ENCODE measurements around the gene PDE8A. TPM values are rescaled to one million over a fixed set of nuclear protein-coding genes. Genes with fewer than 3 reads are reported as not detected.

Gene PDE8A
- total and polyA plus RNA-seq, 2 of the 4 experiments (the other 2 are of a cell fraction), result 32.4 to 35.9 TPM

DNA sequence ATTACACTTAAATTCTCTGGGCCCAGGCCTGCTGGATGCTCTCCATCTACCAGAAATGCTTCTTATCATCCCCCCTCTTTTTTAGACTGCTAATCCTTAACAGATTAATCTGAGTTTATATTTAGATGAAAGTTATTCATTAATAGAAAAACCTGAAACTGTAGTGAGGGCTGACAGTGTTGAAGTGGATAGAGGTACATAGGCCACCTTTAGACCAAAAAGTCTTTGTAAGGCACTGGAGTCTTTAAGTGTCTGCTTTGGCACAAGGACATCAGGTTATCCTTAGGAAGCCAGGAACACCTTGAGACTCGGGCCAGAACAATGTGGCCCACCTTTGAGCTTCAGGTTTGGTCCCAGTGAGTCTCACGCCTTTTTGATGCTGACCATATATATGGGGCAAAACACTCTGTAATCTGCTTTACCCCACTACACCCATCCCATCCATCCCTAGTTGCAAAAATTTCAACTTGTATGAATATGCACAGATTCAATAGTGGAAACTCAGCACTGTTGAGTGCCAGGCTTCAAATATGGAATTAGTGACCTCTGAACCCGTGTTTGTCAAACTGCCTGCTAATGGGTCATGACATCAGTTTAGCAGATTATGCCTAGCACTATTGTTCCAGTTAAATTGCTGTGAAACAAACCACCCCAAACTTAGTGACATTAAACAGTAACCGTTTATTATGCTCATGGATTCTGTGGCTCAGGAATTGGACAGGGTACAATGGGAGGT is 44.0 kb downstream of the PDE8A start (continued):
- TF ChIP-seq, protein P1, sequence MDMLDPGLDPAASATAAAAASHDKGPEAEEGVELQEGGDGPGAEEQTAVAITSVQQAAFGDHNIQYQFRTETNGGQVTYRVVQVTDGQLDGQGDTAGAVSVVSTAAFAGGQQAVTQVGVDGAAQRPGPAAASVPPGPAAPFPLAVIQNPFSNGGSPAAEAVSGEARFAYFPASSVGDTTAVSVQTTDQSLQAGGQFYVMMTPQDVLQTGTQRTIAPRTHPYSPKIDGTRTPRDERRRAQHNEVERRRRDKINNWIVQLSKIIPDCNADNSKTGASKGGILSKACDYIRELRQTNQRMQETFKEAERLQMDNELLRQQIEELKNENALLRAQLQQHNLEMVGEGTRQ (IDR thresholded peaks at IDR 0.05; ENCODE audit: low read depth, low read length), result no peak
- TF ChIP-seq NFE2L2 (IDR thresholded peaks at IDR 0.05; ENCODE audit: low read depth, low read length) (no peak), MAZ (IDR thresholded peaks at IDR 0.05; ENCODE audit: borderline replicate concordance, low read depth, low read length) (no peak), RCOR1 (IDR thresholded peaks at IDR 0.05; ENCODE audit: insufficient replicate concordance, low read length) (no peak), MXI1 (IDR thresholded peaks at IDR 0.05; ENCODE audit: borderline replicate concordance, low read depth, low read length) (no peak)
